ENCODE results near the gene TMPRSS11D.

DNA sequence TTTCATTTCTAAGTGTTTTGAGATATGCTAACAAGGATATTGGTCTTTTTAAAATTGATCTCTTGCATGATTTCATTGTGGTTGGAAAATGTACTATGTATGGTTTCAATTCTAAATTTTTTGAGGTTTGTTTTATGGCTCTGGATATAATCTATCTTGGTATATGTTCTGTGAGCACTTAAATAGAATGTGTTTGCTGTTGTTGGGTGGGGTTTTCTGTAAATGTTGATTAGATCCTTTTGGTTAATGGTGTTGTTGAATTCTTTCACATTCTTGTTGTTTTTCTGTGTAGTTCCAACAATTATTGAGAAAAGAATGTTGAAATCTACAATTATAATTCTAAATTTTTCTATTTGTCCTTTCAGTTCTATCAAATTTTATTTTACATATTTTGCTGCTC lies 87.0 kb downstream of the TMPRSS11D start:
- TF ChIP-seq, protein P1, sequence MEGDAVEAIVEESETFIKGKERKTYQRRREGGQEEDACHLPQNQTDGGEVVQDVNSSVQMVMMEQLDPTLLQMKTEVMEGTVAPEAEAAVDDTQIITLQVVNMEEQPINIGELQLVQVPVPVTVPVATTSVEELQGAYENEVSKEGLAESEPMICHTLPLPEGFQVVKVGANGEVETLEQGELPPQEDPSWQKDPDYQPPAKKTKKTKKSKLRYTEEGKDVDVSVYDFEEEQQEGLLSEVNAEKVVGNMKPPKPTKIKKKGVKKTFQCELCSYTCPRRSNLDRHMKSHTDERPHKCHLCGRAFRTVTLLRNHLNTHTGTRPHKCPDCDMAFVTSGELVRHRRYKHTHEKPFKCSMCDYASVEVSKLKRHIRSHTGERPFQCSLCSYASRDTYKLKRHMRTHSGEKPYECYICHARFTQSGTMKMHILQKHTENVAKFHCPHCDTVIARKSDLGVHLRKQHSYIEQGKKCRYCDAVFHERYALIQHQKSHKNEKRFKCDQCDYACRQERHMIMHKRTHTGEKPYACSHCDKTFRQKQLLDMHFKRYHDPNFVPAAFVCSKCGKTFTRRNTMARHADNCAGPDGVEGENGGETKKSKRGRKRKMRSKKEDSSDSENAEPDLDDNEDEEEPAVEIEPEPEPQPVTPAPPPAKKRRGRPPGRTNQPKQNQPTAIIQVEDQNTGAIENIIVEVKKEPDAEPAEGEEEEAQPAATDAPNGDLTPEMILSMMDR (IDR thresholded peaks at IDR 0.05; ENCODE audit: extremely low read depth in 1 of 2, insufficient read depth in 1 of 2, low read depth in 1 of 2, low read length in 2 of 2) = no peak
- TF ChIP-seq, protein P2, sequence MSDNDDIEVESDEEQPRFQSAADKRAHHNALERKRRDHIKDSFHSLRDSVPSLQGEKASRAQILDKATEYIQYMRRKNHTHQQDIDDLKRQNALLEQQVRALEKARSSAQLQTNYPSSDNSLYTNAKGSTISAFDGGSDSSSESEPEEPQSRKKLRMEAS (IDR thresholded peaks at IDR 0.05; ENCODE audit: insufficient read depth, insufficient read length) = no peak

Data from endothelial cell of umbilical vein (primary cell).